K562 (cell line): Measurements from ENCODE around the gene VWA7. TPM values are rescaled to one million over a fixed set of nuclear protein-coding genes. Genes with fewer than 3 reads are reported as not detected.
A peak's percentile ranks its signal among the peaks of the same experiment; 100 is the strongest.

ENCODE experiments used
- ASH1L ChIP-seq: fragments of 450-650 bp; IDR thresholded peaks from 2 replicates; pipeline ENCODE4 v1.6.1; 2018; ENCODE audit warnings: borderline replicate concordance, mild to moderate bottlenecking, low read depth; ENCODE audit not compliant: partially characterized antibody
- CBX5 ChIP-seq: IDR thresholded peaks from 2 replicates; pipeline ENCODE4 v1.6.1; 2014; ENCODE audit warnings: low read depth, borderline replicate concordance
- FOXJ3 ChIP-seq: sonication (generic); formaldehyde crosslinking; IDR thresholded peaks from 2 replicates; pipeline ENCODE4 v1.4.0; 2020; ENCODE audit warnings: mild to moderate bottlenecking, missing genetic modification reagents
- KLF16 ChIP-seq: IDR thresholded peaks from 2 replicates; pipeline ENCODE4 v1.6.1; 2016; ENCODE audit warnings: antibody characterized with exemption
- MIER1 ChIP-seq: fragments of 450-650 bp; IDR thresholded peaks from 2 replicates; pipeline ENCODE4 v1.6.1; 2016; ENCODE audit warnings: antibody characterized with exemption, mild to moderate bottlenecking, low read depth
- NFE2 ChIP-seq: IDR thresholded peaks from 2 replicates; pipeline ENCODE4 v1.6.1; 2014; ENCODE audit warnings: antibody characterized with exemption, low read depth
- NR4A1 ChIP-seq, 2 experiments: fragments of 250-450 bp in 1 of 2; fragments of 450-650 bp in 1 of 2; sonication (Bioruptor Pico) in 1 of 2; IDR thresholded peaks; 2 replicates each; pipeline versions ENCODE4 v1.4.0 to v1.6.1; 2016 to 2020; ENCODE audit warnings: mild to moderate bottlenecking in 2 of 2, missing compliant biosample characterization in 1 of 2, missing genetic modification characterization in 1 of 2, moderate library complexity in 1 of 2
- NUFIP1 ChIP-seq: fragments of 450-650 bp; IDR thresholded peaks from 2 replicates; pipeline ENCODE4 v1.6.1; 2018; ENCODE audit not compliant: partially characterized antibody
- PHB2 ChIP-seq: fragments of 450-650 bp; IDR thresholded peaks from 2 replicates; pipeline ENCODE4 v1.6.1; 2017; ENCODE audit warnings: low read depth
- PHTF2 ChIP-seq: fragments of 250-450 bp; sonication (Bioruptor Pico); IDR thresholded peaks from 2 replicates; pipeline ENCODE4 v1.5.0; 2021; ENCODE audit warnings: mild to moderate bottlenecking
- PREB ChIP-seq: sonication (generic); formaldehyde crosslinking; IDR thresholded peaks from 2 replicates; pipeline ENCODE4 v1.8.1; 2023; ENCODE audit warnings: mild to moderate bottlenecking, missing genetic modification reagents
- SAFB2 ChIP-seq: fragments of 200-400 bp; formaldehyde crosslinking; IDR thresholded peaks from 2 replicates; pipeline ENCODE4 v1.6.1; 2018; ENCODE audit warnings: borderline replicate concordance, low read length, low read depth, moderate library complexity; ENCODE audit not compliant: severe bottlenecking
- SNRNP70 ChIP-seq: fragments of 200-400 bp; formaldehyde crosslinking; optimal IDR thresholded peaks from 2 replicates; pipeline ENCODE3; 2017; ENCODE audit warnings: low read depth, low read length
- TGIF2 ChIP-seq: sonication (generic); formaldehyde crosslinking; IDR thresholded peaks from 2 replicates; pipeline ENCODE4 v1.8.1; 2022; ENCODE audit warnings: mild to moderate bottlenecking, missing genetic modification reagents, moderate library complexity
- THAP12 ChIP-seq: fragments of 250-450 bp; sonication (Bioruptor Pico); IDR thresholded peaks from 2 replicates; pipeline ENCODE4 v1.9.0; 2021; ENCODE audit warnings: mild to moderate bottlenecking, inconsistent platforms
- THRA ChIP-seq: fragments of 450-650 bp; IDR thresholded peaks from 2 replicates; pipeline ENCODE4 v1.6.1; 2017; ENCODE audit warnings: mild to moderate bottlenecking, moderate library complexity
- XRCC4 ChIP-seq: IDR thresholded peaks from one replicate; pipeline ENCODE4 v1.6.1; 2011; ENCODE audit not compliant: insufficient read depth, insufficient read length; ENCODE audit errors: extremely low read depth
- ZBTB9 ChIP-seq: fragments of 450-650 bp; formaldehyde crosslinking; IDR thresholded peaks from 2 replicates; pipeline ENCODE4 v1.4.0; 2020; ENCODE audit warnings: mild to moderate bottlenecking, moderate library complexity
- ZNF3 ChIP-seq: fragments of 250-450 bp; sonication (Bioruptor Pico); IDR thresholded peaks from 2 replicates; pipeline ENCODE4 v1.5.0; 2021; ENCODE audit warnings: mild to moderate bottlenecking, moderate library complexity
- ZNF436 ChIP-seq: fragments of 250-450, 450-650 bp; sonication (Bioruptor Pico); formaldehyde crosslinking; IDR thresholded peaks from 2 replicates; pipeline ENCODE4 v1.7.0; 2020; ENCODE audit warnings: mild to moderate bottlenecking
- ZNF785 ChIP-seq: fragments of 250-450 bp; sonication (Bioruptor Pico); IDR thresholded peaks from 2 replicates; pipeline ENCODE4 v1.4.0; 2020; ENCODE audit warnings: mild to moderate bottlenecking
- polyA plus RNA-seq, 8 experiments: library from polyadenylated mRNA; depleted of rRNA in 4 of 8; stranded (reverse) in 5 of 8; unstranded in 3 of 8; fragments of >200 nt; fragmentation: Nextera tagmentation in 2 of 8; fragmentation: Illumina TruSeq in 1 of 8; extraction: Ambion mirVana in 2 of 8; extraction: Trizol in 1 of 8; gene quantifications; 2 replicates each; pipeline versions ENCODE4 v1.2.1 to v1.2.3, GENCODE V29; 2011 to 2014; ENCODE audit warnings: inconsistent platforms in 1 of 8, missing spikeins in 1 of 8
- total RNA-seq, 7 experiments: library from RNA; depleted of rRNA in 6 of 7; stranded (reverse); fragments of >200 nt in 6 of 7; fragmentation: Illumina TruSeq in 2 of 7; extraction: Trizol in 2 of 7; gene quantifications; 2 replicates each; pipeline versions ENCODE4 v1.2.1 to v1.2.3, GENCODE V29; 2011 to 2021; ENCODE audit warnings: low replicate concordance in 1 of 7

The VWA7 gene
- total and polyA plus RNA-seq, 9 of the 15 experiments (the other 6 are each of a cell fraction or from before 2014, with no cell fraction given) = 0.18 to 2.9 (median 0.95) TPM

- TF ChIP-seq ZNF436 (CRISPR knock-in tag) (no peak), KLF16 (no peak), NUFIP1 (no peak), TGIF2 (CRISPR knock-in tag) (no peak), ZBTB9 (peak; percentile 84; the same call in 1 of the 2 replicates), ZNF785 (CRISPR knock-in tag) (no peak), PHTF2 (CRISPR knock-in tag) (no peak), NFE2 (no peak), SNRNP70 (no peak), MIER1 (no peak), SAFB2 (no peak), PHB2 (0 out of 2 replicates have a peak, but pooled peaks have one; percentile 23), FOXJ3 (CRISPR knock-in tag) (no peak), ZNF3 (CRISPR knock-in tag) (no peak), PREB (peak; percentile 68; the same call in 1 of the 2 replicates), NR4A1 (CRISPR knock-in tag; IDR thresholded peaks at IDR 0.05) (no peak), NR4A1 (tag; IDR thresholded peaks at IDR 0.05) (peak; percentile 65; the same call in 1 of the 2 replicates), XRCC4 (no peak), THRA (no peak), THAP12 (CRISPR knock-in tag) (0 out of 2 replicates have a peak, but pooled peaks have one; percentile 38), CBX5 (no peak), ASH1L (no peak)
Observed at GRCh38 chr6:31821301-31822035, 44.3 kb upstream of the VWA7 start (continued).
